Right atrium auricular region (tissue), 2 donors: ENCODE data around the gene SLC35F6. TPM values are rescaled to one million over a fixed set of nuclear protein-coding genes. Genes with fewer than 3 reads are reported as not detected.

ENCODE experiments used
- DNase-seq: peaks from one replicate; pipeline ENCODE4 v3.0.0-alpha.2; 2019; ENCODE audit warnings: low spot score
- H3K27ac ChIP-seq, 2 donors: fragments of 200-600 bp; sonication (generic); 1 replicate in 1 of 2; 2 replicates in 1 of 2; pipeline ENCODE4 v1.5.1; 2016 to 2019
- H3K27me3 ChIP-seq, 2 donors: fragments of 200-600 bp; sonication (generic); one replicate each; pipeline versions ENCODE4 v1.5.1 to v1.6.0; 2017 to 2019
- H3K36me3 ChIP-seq: fragments of 200-600 bp; sonication (generic); one replicate; pipeline ENCODE4 v1.5.1; 2016
- H3K4me1 ChIP-seq, 2 donors: fragments of 200-600 bp; sonication (generic); one replicate each; pipeline versions ENCODE4 v1.5.1 to v1.6.0; 2017 to 2019
- H3K4me3 ChIP-seq, 2 donors: fragments of 200-600 bp; sonication (generic); 1 replicate in 1 of 2; 2 replicates in 1 of 2; pipeline ENCODE4 v1.5.1; 2017 to 2019; ENCODE audit warnings: mild to moderate bottlenecking in 1 of 2, moderate library complexity in 1 of 2
- H3K9me3 ChIP-seq, 2 donors: fragments of 200-600 bp; sonication (generic); one replicate each; pipeline ENCODE4 v1.5.1; 2019
- total RNA-seq, 2 donors: library from RNA; depleted of rRNA; stranded (reverse); fragments of >200 nt; gene quantifications; one replicate each; pipeline ENCODE4 v1.1.0, GENCODE V29; 2016
- TF ChIP-seq, protein P1 (sequence below), 2 donors: fragments of 200-600 bp; sonication (generic); IDR thresholded peaks; one replicate each; pipeline ENCODE4 v1.5.1; 2019; ENCODE audit warnings: antibody characterized with exemption in 2 of 2

The SLC35F6 gene
- total RNA-seq, 2 donors from 2014 or later = 34.2 to 55.7 TPM

- Histone ChIP-seq H3K4me1 (no peaks in the 10 kb centered on the region), H3K27ac (no peak overlapping the region), H3K27me3 (no peaks in the 10 kb centered on the region), H3K36me3 (no peaks in the 10 kb centered on the region), H3K4me3 (no peak overlapping the region), H3K9me3 (no peaks in the 10 kb centered on the region)
- TF ChIP-seq, protein P1, sequence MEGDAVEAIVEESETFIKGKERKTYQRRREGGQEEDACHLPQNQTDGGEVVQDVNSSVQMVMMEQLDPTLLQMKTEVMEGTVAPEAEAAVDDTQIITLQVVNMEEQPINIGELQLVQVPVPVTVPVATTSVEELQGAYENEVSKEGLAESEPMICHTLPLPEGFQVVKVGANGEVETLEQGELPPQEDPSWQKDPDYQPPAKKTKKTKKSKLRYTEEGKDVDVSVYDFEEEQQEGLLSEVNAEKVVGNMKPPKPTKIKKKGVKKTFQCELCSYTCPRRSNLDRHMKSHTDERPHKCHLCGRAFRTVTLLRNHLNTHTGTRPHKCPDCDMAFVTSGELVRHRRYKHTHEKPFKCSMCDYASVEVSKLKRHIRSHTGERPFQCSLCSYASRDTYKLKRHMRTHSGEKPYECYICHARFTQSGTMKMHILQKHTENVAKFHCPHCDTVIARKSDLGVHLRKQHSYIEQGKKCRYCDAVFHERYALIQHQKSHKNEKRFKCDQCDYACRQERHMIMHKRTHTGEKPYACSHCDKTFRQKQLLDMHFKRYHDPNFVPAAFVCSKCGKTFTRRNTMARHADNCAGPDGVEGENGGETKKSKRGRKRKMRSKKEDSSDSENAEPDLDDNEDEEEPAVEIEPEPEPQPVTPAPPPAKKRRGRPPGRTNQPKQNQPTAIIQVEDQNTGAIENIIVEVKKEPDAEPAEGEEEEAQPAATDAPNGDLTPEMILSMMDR (IDR thresholded peaks at IDR 0.05) = no peak
- DNase-seq = no peak
Observed at GRCh38 chr2:26818972-26819371, 54.9 kb downstream of the SLC35F6 start.

GRCh38 chr2:26820932-26821331 is 56.8 kb downstream of the SLC35F6 start:
- H3K27ac ChIP-seq = no peak overlapping the region
- no peaks in the 10 kb centered on the region for H3K36me3 ChIP-seq
- no peak for DNase-seq
- no peaks in the 10 kb centered on the region for H3K4me1 ChIP-seq
- TF ChIP-seq, protein P1 (IDR thresholded peaks at IDR 0.05) = no peak
- no peaks in the 10 kb centered on the region for H3K9me3 ChIP-seq
- H3K27me3 ChIP-seq = no peaks in the 10 kb centered on the region
- no peak overlapping the region for H3K4me3 ChIP-seq

- Histone ChIP-seq H3K27me3 (no peaks in the 10 kb centered on the region), H3K36me3 (no peaks in the 10 kb centered on the region), H3K9me3 (no peaks in the 10 kb centered on the region), H3K27ac (no peak overlapping the region), H3K4me1 (no peaks in the 10 kb centered on the region), H3K4me3 (no peak overlapping the region)
- no peak for DNase-seq
- TF ChIP-seq, protein P1 (IDR thresholded peaks at IDR 0.05) = no peak
Observed at GRCh38 chr2:26822877-26823276, 58.8 kb downstream of the SLC35F6 start.

Other genes starting within 250 kb of the SLC35F6 start
- not detected for gene CIB4, start 122.9 kb upstream of the SLC35F6 start, total RNA-seq
- gene KCNK3, start 71.6 kb upstream of the SLC35F6 start, total RNA-seq = 10 to 100 TPM; 47.5 to 50.0 TPM
- gene CENPA, start 21.8 kb downstream of the SLC35F6 start, total RNA-seq = under 1 TPM; 0.35 to 0.41 TPM
- gene DPYSL5, start 83.8 kb downstream of the SLC35F6 start, total RNA-seq = under 1 TPM in 1 of 2 donors, not detected in 1; 0.12 TPM
- 10 to 100 TPM; 20.6 to 33.4 TPM for gene MAPRE3, start 206.4 kb downstream of the SLC35F6 start, total RNA-seq